ENCODE results near the gene PSMA2. TPM values are rescaled to one million over a fixed set of nuclear protein-coding genes. Genes with fewer than 3 reads are reported as not detected.

Gene PSMA2
- total RNA-seq, 1 donor from 2014 or later: 91.8 TPM

GRCh38 chr7:42961170-42961569 lies 29.2 kb upstream of the PSMA2 start:
- no peak overlapping the region for H3K4me3 ChIP-seq (ENCODE audit: low read depth, low read length)
- H3K27me3 ChIP-seq (ENCODE audit: control insufficient read depth, insufficient read depth, low read length): no peaks in the 10 kb centered on the region
- DNase-seq (ENCODE audit: low read depth): no peak
- no peak for TF ChIP-seq CTCF (IDR thresholded peaks at IDR 0.05; ENCODE audit: insufficient read depth, low read length, poor library complexity, severe bottlenecking)
- H3K36me3 ChIP-seq (ENCODE audit: control insufficient read depth, insufficient read depth, low read length): no peaks in the 10 kb centered on the region

- Histone ChIP-seq H3K27me3 (ENCODE audit: control insufficient read depth, insufficient read depth, low read length) (no peaks in the 10 kb centered on the region), H3K4me3 (ENCODE audit: low read depth, low read length) (no peak overlapping the region), H3K36me3 (ENCODE audit: control insufficient read depth, insufficient read depth, low read length) (no peaks in the 10 kb centered on the region)
- no peak for DNase-seq (ENCODE audit: low read depth)
- TF ChIP-seq CTCF (IDR thresholded peaks at IDR 0.05; ENCODE audit: insufficient read depth, low read length, poor library complexity, severe bottlenecking): no peak
Observed at GRCh38 chr7:42960762-42961161, 28.8 kb upstream of the PSMA2 start.

GRCh38 chr7:42959549-42959948 lies 27.6 kb upstream of the PSMA2 start:
- Histone ChIP-seq H3K27me3 (ENCODE audit: control insufficient read depth, insufficient read depth, low read length) (no peaks in the 10 kb centered on the region), H3K4me3 (ENCODE audit: low read depth, low read length) (no peak overlapping the region), H3K36me3 (ENCODE audit: control insufficient read depth, insufficient read depth, low read length) (no peaks in the 10 kb centered on the region)
- DNase-seq (ENCODE audit: low read depth): no peak
- no peak for TF ChIP-seq CTCF (IDR thresholded peaks at IDR 0.05; ENCODE audit: insufficient read depth, low read length, poor library complexity, severe bottlenecking)

- no peak for DNase-seq (ENCODE audit: low read depth)
- Histone ChIP-seq H3K36me3 (ENCODE audit: control insufficient read depth, insufficient read depth, low read length) (no peaks in the 10 kb centered on the region), H3K27me3 (ENCODE audit: control insufficient read depth, insufficient read depth, low read length) (no peaks in the 10 kb centered on the region), H3K4me3 (ENCODE audit: low read depth, low read length) (no peak overlapping the region)
- no peak for TF ChIP-seq CTCF (IDR thresholded peaks at IDR 0.05; ENCODE audit: insufficient read depth, low read length, poor library complexity, severe bottlenecking)
Observed at GRCh38 chr7:42956062-42956461, 24.1 kb upstream of the PSMA2 start.

- TF ChIP-seq CTCF (IDR thresholded peaks at IDR 0.05; ENCODE audit: insufficient read depth, low read length, poor library complexity, severe bottlenecking): no peak
- no peaks in the 10 kb centered on the region for H3K36me3 ChIP-seq (ENCODE audit: control insufficient read depth, insufficient read depth, low read length)
Observed at GRCh38 chr7:42953994-42954393, 22.0 kb upstream of the PSMA2 start.

GRCh38 chr7:42952328-42952727 lies 20.4 kb upstream of the PSMA2 start:
- no peak overlapping the region for H3K4me3 ChIP-seq (ENCODE audit: low read depth, low read length)
- no peaks in the 10 kb centered on the region for H3K27me3 ChIP-seq (ENCODE audit: control insufficient read depth, insufficient read depth, low read length)
- DNase-seq (ENCODE audit: low read depth): no peak
- no peak for TF ChIP-seq CTCF (IDR thresholded peaks at IDR 0.05; ENCODE audit: insufficient read depth, low read length, poor library complexity, severe bottlenecking)
- no peaks in the 10 kb centered on the region for H3K36me3 ChIP-seq (ENCODE audit: control insufficient read depth, insufficient read depth, low read length)

More at GRCh38 chr7:42953994-42954393, 22.0 kb upstream of the PSMA2 start:
- Histone ChIP-seq H3K27me3 (ENCODE audit: control insufficient read depth, insufficient read depth, low read length) (no peaks in the 10 kb centered on the region), H3K4me3 (ENCODE audit: low read depth, low read length) (no peak overlapping the region)
- DNase-seq (ENCODE audit: low read depth): no peak
